NK-92 treated with Interleukin-12 subunit alpha and Interleukin-12 subunit beta, amount 100 ng/mL, for 24 hours (cell line): ENCODE data around the gene UROC1.

Experiments used
- DNase-seq: peaks from one replicate; lab custom pipeline; 2025; lab: John Stamatoyannopoulos, UW

Gene UROC1

GRCh38 chr3:126530171-126531050, 12.8 kb upstream of the UROC1 start:
- DNase-seq = no peak

GRCh38 chr3:126529585-126530170, 12.1 kb upstream of the UROC1 start:
- no peak for DNase-seq

GRCh38 chr3:126528800-126529541, 11.4 kb upstream of the UROC1 start:
- DNase-seq = no peak

GRCh38 chr3:126528419-126528799, 10.8 kb upstream of the UROC1 start:
- DNase-seq = no peak

GRCh38 chr3:126527455-126528211, 10.1 kb upstream of the UROC1 start:
- no peak for DNase-seq

GRCh38 chr3:126527006-126527405, 9.4 kb upstream of the UROC1 start:
- DNase-seq = no peak

- no peak for DNase-seq
These were observed 9.1 kb upstream of the UROC1 start for GRCh38 chr3:126526668-126527005.

GRCh38 chr3:126525853-126526667, 8.5 kb upstream of the UROC1 start:
- DNase-seq = no peak

- no peak for DNase-seq
These were observed 7.7 kb upstream of the UROC1 start for GRCh38 chr3:126525091-126525852.

GRCh38 chr3:126524429-126524988, 6.9 kb upstream of the UROC1 start:
- DNase-seq = no peak

- no peak for DNase-seq
These were observed 6.3 kb upstream of the UROC1 start, which contains the start of gene CHST13 for GRCh38 chr3:126523745-126524428. Gene CHST13 (plus strand): TSS chr3:126524155. CDS start chr3:126524333, 178 bp downstream.

GRCh38 chr3:126522363-126522788, 4.8 kb upstream of the UROC1 start:
- peak; percentile 16 for DNase-seq

- DNase-seq = no peak
These were observed 3.7 kb upstream of the UROC1 start for GRCh38 chr3:126521122-126521891.

- DNase-seq = no peak
These were observed 2.2 kb upstream of the UROC1 start for GRCh38 chr3:126519506-126520455.

GRCh38 chr3:126518779-126519177, 1.2 kb upstream of the UROC1 start:
- no peak for DNase-seq

GRCh38 chr3:126517986-126518778, 609 bp upstream of the UROC1 start:
- DNase-seq = no peak

- no peak for DNase-seq
These were observed 660 bp downstream of the UROC1 start for GRCh38 chr3:126516936-126517290.
